OCI-M2 (cell line): ENCODE measurements around the gene YAF2.

ENCODE experiments used
- DNase-seq: peaks from one replicate; lab custom pipeline; 2025; ENCODE audit not compliant: unreplicated experiment; lab: John Stamatoyannopoulos, UW

The YAF2 gene, protein sequence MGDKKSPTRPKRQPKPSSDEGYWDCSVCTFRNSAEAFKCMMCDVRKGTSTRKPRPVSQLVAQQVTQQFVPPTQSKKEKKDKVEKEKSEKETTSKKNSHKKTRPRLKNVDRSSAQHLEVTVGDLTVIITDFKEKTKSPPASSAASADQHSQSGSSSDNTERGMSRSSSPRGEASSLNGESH

DNA sequence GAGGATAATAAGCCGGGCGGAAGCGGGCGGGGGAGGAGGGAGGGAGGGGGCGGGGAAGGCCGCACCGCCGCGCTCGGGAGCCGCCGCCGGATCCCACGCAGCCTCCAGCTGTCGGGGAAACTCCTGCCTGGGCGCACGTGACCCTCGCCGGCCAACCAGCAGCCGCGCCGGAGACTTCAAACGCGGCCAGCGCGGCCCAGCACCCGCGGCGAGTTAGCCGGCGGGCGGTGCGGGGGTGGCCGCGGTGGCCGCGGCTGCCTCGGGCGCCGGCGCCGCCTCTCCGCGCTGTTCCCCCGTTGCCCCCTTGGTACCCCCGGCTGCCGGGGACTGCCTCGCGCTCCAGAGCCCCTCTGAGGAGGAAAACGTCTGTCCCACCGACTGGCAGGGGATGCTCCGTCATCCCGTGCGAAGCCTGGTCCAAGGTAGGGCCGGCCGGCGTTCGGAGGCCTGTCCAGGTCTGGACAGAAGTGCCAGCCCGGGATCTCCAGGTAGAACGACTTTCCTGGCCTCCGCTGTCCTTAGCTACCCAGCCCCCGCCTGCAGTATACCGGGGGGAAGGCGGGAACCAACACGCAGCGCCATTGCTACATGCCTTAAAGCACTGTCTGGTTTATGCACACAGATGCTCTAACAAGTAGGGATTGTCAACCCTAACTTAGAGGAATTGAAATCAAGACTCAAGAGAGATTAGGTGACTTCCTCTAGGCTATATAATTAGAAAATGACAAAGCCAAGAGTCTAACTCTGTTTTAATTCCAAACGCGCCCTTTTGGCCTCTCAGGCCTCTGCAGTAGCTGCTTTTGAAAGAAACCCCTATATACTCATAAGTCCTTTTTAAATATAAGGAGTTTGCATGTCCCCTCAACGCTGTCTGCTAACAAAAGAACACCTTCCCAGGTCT lies at the start of gene YAF2:
Gene YAF2 (minus strand): TSS at position 9 of the 901 bp plus-strand sequence. CDS start 68 bp downstream, outside the sequence.
- no peak for DNase-seq

DNA sequence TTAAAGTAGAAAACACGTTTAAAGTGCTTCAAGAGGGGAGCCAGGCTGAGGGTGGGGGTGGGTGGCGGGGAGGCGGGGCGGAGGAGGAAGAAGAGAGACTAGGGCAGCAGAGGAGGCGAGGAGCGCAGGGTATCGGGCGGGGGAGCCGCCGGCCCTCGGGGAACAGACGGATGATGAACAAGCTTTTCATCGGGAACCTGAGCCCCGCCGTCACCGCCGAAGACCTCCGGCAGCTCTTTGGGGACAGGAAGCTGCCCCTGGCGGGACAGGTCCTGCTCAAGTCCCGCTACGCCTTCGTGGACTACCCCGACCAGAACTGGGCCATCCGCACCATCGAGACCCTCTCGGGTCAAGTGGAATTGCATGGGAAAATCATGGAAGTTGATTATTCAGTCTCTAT lies 48.7 kb upstream of the YAF2 start:
- DNase-seq, result no peak

DNA sequence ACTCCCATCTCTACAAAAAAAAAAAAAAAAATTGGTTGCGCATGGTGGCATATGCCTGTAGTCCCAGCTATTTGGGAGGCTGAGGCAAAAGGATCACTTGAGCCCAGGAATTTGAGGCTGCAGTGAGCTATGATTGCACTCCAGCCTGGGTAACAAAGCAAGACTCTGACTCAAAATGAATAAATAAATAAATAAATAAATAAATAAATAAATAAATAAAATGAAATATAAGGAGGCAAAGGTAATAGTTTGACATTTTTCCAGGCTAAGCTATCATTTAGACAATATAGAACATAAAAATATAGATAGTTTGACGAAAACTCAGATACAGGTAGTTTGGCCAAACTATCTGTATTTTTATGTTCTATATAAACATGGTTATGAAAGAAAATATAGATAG lies 47.4 kb upstream of the YAF2 start:
- no peak for DNase-seq

DNA sequence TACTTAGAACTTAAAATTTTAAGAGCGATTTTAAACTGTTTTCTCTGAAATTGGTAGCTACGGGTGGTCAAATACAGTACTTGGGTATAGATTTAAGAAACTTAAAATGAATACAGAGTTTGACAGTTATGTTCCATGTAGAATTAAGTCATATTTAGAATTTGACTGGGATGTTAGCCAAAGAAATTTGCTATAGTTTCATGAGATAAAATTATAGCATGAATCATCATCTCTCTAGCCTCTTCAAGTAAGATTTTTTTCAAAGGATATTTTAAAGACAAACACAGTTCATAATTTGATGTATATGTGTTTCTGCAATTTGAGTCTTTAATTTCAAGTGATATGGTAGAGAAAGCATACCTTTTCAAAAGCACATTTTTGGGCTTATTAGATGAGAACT lies 46.8 kb upstream of the YAF2 start:
- no peak for DNase-seq

DNA sequence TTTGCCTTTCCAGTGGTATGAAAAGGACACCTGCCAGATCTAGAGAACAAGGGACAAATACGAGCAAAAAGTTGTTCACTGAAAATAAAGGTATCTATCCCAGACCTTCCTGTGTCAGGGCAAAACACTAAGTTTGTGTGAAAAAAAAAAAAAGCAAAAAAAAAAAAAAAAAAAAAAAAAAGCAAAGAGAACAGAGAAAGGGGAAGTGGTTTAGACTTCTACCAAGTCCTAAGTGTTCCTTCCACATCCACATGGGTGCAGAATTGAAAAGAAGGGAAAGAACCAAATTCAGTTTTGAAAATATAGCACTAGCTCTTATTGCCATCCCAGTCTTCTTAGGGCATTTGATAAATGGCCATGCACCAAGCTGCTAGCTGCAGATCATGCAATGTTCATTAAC lies 46.1 kb upstream of the YAF2 start:
- no peak for DNase-seq

DNA sequence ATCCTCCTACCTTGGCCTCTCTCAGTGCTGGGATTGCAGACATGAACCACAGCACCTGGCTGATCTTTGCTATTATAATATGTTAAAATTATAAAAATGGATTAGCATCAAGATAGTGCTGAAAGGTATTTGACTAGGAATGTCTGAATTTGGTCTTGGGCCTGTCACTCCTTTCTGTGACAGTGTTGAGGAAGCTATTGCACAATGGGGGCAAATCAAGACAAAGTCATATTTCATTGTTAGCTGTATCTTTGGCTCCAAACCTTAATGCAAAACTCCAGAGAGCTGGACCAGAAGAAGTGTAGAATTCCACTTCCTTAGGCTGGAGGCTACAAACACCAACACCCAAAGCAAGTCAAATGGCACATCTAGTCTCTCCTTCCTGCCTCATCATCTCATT lies 45.7 kb upstream of the YAF2 start:
- DNase-seq, result no peak

DNA sequence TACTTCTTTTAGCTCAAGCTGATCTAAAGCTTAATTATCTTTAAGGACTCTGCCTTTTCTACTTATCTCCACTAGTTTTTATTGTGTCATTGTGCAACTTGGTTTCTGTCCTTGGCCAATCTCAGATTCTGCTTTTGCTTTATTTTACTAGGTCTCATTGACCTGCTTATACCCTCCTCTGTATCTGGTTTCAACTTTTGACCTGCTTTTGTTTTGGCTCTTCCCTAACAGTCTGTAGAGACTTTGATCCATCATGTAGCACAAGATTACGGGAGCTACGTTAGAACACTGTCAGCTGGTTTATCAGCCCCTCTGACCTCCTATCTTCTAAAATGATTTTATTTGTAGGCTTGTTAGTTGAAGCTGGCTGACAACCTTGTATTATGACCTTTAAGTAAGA lies 44.2 kb upstream of the YAF2 start:
- DNase-seq, result no peak

DNA sequence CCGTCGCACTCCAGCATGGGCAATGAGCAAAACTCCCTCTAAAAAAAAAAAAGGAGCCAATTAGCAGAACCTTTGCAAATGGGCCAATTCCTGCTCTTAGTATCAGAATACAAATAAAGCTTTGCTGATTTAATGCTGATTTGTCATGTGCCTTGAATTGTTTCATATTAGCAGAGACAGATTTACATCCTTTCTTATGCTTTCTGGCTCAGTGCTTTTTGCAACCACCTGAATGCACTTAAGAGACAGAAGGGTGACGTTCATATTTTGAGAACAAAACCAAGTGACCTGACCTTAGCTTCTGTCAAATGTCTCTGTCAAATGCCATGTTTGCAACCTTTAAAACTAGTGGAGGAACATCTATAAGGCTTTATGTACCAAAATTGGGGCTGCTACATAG lies 43.8 kb upstream of the YAF2 start:
- DNase-seq, result no peak

DNA sequence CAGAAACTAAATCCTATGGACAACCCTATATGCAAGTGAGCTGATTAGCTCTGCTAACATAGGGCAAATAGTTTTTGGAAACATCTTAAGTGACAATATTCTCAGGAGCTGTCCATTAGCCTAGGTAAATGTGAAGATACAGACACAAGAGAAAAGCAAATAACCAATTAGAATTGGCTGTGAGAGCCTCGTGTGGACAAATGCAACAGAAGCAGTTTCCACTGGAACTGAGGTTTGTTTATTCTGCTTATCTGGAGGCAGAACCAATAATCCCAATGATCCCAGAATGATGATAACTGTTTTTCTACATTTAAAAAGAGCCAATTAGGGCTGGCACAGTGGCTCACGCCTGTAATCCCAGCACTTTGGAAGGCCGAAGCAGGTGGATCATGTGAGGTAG lies 43.2 kb upstream of the YAF2 start:
- DNase-seq, result no peak

DNA sequence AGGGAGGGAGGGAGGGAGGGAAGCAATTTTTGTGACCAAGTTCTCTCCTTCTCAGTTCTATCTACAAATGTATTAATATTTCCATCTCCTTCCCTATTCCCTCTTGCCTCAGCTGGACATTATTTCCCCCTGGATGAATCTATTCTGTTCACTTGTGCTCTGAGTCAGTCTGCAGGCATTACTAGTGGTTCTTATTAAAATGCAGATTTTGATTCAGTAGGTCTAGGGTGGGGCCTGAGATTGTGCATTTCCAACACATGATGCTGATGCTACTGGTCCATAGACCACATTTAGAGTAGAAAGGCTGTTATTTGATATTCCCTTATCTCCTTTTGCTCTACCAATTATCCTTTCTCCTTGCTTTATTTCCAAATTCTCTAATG lies 40.1 kb upstream of the YAF2 start:
- DNase-seq, result no peak

DNA sequence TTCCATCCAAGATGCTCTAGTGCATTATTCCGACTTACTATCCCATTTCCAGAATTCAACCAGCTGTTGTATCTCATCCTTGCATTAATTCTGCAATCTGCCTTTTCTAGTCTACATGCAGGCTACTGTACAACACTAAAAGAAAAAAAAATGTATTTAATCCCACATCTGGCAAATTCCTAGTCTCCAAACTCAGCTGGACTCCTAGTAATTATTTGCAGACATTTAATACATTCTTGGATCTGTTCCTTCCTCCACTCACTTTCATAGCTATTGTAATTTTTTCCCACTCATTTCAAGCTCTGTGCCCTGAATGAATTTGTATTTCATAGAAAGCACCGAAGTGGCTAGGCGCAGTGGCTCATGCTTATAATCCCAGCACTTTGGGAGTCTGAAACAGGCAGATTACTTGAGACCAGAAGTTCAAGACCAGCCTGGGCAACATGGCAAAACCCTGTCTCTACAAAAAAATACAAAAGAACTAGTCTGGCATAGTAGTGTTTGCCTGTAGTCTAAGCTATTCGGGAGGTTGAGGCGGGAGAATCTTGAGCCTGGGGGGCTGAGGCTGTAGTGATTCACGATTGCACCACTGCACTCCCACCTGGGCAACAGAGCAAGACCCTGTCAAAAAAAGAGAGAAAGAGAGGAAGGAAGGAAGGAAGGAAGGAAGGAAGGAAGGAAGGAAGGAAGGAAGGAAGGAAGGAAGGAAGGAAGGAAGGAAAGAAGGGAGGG lies 39.5 kb upstream of the YAF2 start:
- DNase-seq, result no peak

DNA sequence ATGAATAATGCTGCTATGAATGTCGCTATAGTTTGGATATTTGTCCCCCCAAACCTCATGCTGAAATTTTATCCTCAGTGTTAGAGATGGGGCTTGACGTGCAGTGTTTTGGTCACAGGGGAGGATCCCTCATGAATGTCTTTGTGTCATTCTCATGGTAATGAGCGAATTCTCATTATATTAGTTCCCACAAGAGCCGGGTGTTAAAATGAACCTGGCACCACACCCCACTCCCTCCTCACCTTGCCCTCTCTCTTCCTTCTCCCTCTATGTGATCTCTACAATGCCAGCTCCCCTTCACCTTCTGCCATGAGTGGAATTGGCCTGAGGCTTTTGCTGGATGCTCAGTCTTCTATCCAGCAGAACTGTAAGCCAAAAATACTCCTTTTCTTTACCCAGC lies 37.5 kb upstream of the YAF2 start:
- DNase-seq, result no peak

DNA sequence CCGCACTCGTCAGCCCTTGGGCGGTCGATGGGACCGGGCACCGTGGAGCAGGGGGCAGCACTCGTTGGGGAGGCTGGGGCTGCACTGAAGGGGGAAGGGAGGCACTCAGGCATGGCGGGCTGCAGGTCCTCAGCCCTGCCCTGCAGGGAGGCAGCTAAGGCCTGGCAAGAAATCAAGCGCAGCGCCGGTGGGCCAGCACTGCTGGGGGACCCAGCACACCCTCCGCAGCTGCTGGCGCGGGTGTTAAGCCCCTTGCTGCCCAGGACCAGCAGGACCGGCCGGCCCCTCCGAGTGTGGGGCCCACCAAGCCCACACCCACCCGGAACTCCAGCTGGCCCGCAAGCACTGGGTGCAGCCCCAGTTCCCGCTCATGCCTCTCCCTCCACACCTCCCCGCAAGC lies 35.7 kb upstream of the YAF2 start:
- no peak for DNase-seq

DNA sequence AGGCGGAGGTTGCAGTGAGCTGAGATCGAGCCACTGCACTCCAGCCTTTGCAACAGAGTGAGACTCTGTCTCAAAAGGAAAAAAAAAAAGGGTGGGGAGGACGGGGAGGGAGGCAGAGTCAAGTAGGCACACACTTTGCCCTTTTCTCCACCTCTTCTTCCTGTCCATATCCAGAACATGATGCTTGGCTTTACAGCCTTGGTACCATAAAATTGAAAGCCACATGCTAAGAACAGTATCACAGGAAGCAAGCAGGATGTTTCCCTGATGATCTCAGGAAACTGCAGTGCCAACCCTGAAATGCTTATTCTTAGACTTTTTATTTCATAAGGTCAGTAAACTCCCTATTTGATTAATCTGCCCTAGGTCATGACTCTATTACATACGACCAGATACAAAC lies 32.5 kb upstream of the YAF2 start:
- no peak for DNase-seq

DNA sequence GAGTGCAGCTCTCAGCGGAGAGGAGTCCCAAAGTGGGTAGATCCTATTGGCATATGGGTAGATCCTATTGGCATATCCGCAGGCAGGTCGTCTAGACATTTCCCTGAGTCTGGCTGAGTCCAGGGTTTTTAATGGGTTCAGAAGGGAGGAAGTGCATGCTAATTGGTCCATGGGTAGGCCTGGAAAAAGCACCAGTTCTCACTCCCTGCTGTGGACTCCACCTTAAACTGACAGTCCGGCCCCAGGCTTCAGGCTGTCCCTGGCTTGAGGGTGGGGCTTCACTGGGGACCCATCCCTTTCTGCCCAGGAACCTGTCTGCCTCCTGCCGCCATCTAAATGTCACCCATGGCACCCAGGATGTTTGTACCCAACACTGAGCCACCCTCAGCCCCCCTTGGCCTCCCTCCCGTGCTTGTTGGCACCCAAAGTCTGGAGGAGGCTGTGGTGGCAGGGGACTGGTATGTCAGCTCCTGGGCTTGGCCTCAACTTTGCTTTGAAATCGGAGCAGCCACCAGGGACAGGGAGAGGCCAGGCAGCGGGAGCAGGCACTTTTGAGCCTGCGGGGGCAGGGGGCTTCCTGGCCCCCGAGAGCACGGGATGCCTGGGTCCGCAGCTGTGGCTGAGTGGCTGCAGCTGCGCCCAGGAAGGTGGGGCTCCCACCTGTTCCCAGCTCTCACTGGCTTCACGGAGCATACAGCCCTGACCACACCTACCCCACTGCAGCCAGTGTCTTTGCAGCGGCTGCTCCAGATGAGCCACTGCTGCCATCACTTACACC lies 29.6 kb upstream of the YAF2 start:
- no peak for DNase-seq

DNA sequence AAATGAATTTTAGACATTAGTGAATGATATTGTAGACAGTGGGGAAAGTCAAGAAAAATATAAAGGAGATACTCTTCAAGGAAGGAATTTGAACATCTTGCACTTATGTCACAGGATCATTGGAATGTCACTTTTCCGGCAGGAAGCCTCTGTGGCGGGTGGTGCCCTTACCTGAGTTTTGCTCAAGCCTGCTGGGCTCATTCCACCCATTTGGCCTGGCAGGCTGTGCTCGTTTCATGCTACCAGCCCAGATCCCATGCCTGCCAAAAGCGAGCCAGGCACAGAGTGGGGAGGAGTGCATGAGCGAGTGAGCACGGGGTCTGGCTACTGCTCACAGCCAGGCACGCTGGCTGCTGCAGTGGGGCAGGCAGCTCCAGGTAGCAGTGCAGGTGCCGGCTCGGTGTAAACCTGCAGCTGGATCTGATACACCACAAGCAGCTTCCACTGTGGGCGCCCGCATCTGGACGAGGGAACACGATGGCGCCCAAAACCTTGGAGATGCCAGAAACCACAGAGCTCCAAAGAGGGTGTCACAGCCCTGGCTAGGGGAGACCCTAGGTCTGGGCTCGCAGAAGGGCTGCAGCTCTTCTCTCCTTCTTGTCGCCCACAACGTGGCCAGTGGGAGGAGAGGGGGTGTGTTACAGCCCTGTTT lies 28.7 kb upstream of the YAF2 start:
- DNase-seq, result no peak

DNA sequence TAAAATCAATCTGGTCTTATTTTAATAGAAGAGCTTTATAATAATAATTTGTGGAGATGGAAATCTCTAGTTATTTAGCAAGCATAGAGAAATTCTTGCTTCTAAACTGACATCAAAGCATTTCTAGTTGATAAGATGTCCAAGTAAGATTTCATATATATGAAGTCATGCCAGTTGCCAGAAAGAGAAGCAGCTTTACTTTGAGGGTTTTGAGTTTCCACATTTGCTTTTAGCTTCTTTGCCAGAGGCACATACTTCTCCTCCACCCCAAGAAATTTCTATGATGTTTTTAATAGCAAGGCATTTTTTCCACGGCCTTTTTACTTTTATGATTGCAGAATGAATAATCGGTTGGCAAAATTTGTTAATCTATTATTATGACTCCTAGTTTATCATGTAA lies 24.2 kb upstream of the YAF2 start:
- no peak for DNase-seq

DNA sequence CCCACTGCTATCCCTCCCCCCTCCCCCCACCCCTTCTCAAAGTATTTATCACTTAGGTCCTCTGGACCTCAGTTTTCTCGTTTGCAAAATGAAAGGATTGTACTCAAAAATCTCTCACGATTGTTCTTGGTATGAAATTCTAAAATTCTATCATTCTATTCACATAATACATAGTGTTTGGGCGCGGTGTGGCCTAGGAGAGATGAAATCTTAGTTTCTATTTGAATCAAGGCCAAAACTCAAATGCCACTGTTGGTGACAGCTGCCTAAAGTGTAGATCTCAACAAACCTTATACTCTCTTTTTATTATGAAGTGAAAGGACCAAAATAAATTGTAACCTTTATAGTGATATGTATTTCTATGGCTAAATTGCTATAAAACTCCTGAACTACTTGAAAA lies 23.7 kb upstream of the YAF2 start:
- DNase-seq, result no peak

DNA sequence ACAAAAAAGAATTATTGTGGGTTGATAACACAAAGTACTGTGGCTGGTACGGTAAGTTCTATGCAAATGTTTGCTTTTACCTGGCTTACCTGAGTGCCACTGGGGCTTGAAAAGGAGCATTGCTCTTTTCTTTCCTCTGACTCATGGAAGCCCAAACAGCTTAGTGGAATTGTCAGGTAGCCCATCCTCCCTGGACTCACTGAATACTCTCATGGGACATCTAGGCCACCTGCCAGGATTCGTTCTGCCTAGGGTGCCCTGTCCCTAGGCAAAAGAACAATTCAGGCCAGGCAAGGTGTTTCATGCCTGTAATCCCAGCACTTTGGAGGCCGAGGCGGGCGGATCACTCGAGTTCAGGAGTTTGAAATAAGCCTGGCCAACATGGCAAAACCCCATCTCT lies 22.5 kb upstream of the YAF2 start:
- DNase-seq, result no peak

DNA sequence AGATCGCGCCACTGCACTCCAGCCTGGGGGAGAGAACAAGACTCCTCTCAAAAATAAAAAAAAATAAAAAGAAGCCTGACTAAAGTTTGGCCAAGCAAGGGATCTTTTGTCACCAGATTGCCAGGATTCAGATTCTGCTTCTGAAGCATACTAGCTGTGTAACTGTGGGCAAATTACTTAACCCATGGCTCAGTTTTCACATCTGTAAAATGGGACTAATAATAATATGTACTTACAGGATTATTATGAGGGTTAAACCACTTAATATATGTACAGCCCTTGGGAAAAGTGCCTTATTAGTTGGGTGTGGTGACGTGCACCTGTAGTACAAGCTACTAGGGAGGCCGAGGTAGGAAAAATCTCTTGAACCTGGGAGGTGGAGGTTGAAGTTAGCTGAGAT lies 21.7 kb upstream of the YAF2 start:
- no peak for DNase-seq

DNA sequence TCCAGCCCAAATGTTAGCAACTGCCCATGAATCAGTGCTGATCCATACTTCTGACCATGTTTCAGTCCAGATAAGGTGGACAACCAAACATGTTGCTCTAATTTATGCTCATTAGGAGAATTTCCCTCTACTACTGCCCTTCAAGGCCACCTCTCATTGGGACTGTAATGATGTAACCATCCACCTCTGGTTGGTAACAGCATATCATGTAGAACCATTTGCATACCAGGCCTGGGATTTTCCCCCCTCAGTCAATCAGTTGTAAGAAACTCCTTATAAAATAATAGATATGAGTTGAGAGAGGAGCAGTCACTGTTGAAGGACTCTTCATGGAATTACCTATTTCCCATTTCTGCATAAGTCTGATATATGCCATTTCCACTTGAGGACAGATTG lies 17.8 kb upstream of the YAF2 start:
- DNase-seq, result no peak
